Suprapubic skin (tissue), 3 donors: ENCODE measurements around the gene BNC2.

ENCODE experiments used
- CTCF ChIP-seq, 2 donors: fragments of 200-600 bp in 1 of 2; fragments of 450-650 bp in 1 of 2; sonication (generic) in 1 of 2; IDR thresholded peaks; one replicate each; pipeline ENCODE4 v1.5.1; 2016 to 2019; ENCODE audit warnings: antibody characterized with exemption in 2 of 2, mild to moderate bottlenecking in 1 of 2, moderate library complexity in 1 of 2
- POLR2AphosphoS5 ChIP-seq, 3 donors: sonication (generic); formaldehyde crosslinking; IDR thresholded peaks; one replicate each; pipeline ENCODE4 v1.6.1; 2017; ENCODE audit warnings: antibody characterized with exemption in 3 of 3

- TF ChIP-seq POLR2AphosphoS5 (IDR thresholded peaks at IDR 0.05), result no peak
- no peak for TF ChIP-seq CTCF (IDR thresholded peaks at IDR 0.05)
Observed at GRCh38 chr9:16367605-16368231, 502.8 kb downstream of the BNC2 start.
